Ovary (tissue), 3 donors: Measurements from ENCODE around the gene ZNF292.

Experiments
- CTCF ChIP-seq, 3 donors: fragments of 450-650 bp in 2 of 3; fragments of 200-600 bp in 1 of 3; IDR thresholded peaks; one replicate each; pipeline versions ENCODE4 v1.5.1 to v1.8.0; 2016 to 2022; ENCODE audit warnings: antibody characterized with exemption in 3 of 3, mild to moderate bottlenecking in 1 of 3
- EP300 ChIP-seq: sonication (generic); formaldehyde crosslinking; IDR thresholded peaks from one replicate; pipeline ENCODE4 v1.6.1; 2017; ENCODE audit warnings: antibody characterized with exemption
- POLR2A ChIP-seq: fragments of 450-650 bp; IDR thresholded peaks from one replicate; pipeline ENCODE4 v1.6.1; 2017; ENCODE audit warnings: antibody characterized with exemption, mild to moderate bottlenecking, moderate library complexity
- donor health status: DM: no; HTN: no; CAD: no.

GRCh38 chr6:87225511-87225910 lies 70.1 kb downstream of the ZNF292 start:
- TF ChIP-seq CTCF (IDR thresholded peaks at IDR 0.05), result no peak
- TF ChIP-seq EP300, result no peak
- no peak for TF ChIP-seq POLR2A
